Measurements from ENCODE around the gene PROX2.

Gene PROX2

GRCh38 chr14:74875204-74875603 lies 741 bp downstream of the PROX2 start:
- ATAC-seq (ENCODE audit: low read depth) (no peak), DNase-seq (ENCODE audit: low spot score in 2 of 2) (no peak)
- Mint-ChIP-seq H3K4me3 (peak overlapping the region; percentile 14), H3K36me3 (no peaks in the 10 kb centered on the region), H3K27me3 (no peaks in the 10 kb centered on the region), H3K9me3 (no peaks in the 10 kb centered on the region), H3K4me1 (peaks cover 21% of the 10 kb centered on the region), H3K27ac (no peak overlapping the region)

GRCh38 chr14:74871819-74872218 lies 4.1 kb downstream of the PROX2 start:
- peaks cover 19% of the 10 kb centered on the region for H3K4me1 Mint-ChIP-seq
- H3K27me3 Mint-ChIP-seq: no peaks in the 10 kb centered on the region
- no peaks in the 10 kb centered on the region for H3K36me3 Mint-ChIP-seq
- no peak overlapping the region for H3K27ac Mint-ChIP-seq
- DNase-seq (ENCODE audit: low spot score in 2 of 2) (no peak), ATAC-seq (ENCODE audit: low read depth) (no peak)
- H3K4me3 Mint-ChIP-seq: no peak overlapping the region
- H3K9me3 Mint-ChIP-seq: no peaks in the 10 kb centered on the region

GRCh38 chr14:74868739-74869138 lies 7.2 kb downstream of the PROX2 start:
- H3K27ac Mint-ChIP-seq: no peak overlapping the region
- H3K27me3 Mint-ChIP-seq: no peaks in the 10 kb centered on the region
- DNase-seq (ENCODE audit: low spot score in 2 of 2): no peak
- no peaks in the 10 kb centered on the region for H3K36me3 Mint-ChIP-seq
- no peak overlapping the region for H3K4me3 Mint-ChIP-seq
- H3K9me3 Mint-ChIP-seq: no peaks in the 10 kb centered on the region
- ATAC-seq (ENCODE audit: low read depth): no peak
- peaks cover 6% of the 10 kb centered on the region for H3K4me1 Mint-ChIP-seq

- Mint-ChIP-seq H3K36me3 (no peaks in the 10 kb centered on the region), H3K4me1 (peaks cover 8% of the 10 kb centered on the region), H3K4me3 (no peak overlapping the region), H3K9me3 (no peaks in the 10 kb centered on the region), H3K27me3 (no peaks in the 10 kb centered on the region), H3K27ac (no peak overlapping the region)
- ATAC-seq (ENCODE audit: low read depth): no peak
- no peak for DNase-seq (ENCODE audit: low spot score in 2 of 2)
Measured at GRCh38 chr14:74867673-74868072, 8.3 kb downstream of the PROX2 start.

- Mint-ChIP-seq H3K27me3 (no peaks in the 10 kb centered on the region), H3K4me1 (peaks cover 8% of the 10 kb centered on the region), H3K36me3 (no peaks in the 10 kb centered on the region), H3K9me3 (no peaks in the 10 kb centered on the region), H3K27ac (no peak overlapping the region), H3K4me3 (no peak overlapping the region)
- no peak for ATAC-seq (ENCODE audit: low read depth)
- no peak for DNase-seq (ENCODE audit: low spot score in 2 of 2)
Measured at GRCh38 chr14:74866708-74867389, 9.1 kb downstream of the PROX2 start.

- no peaks in the 10 kb centered on the region for H3K27me3 Mint-ChIP-seq
- H3K27ac Mint-ChIP-seq: no peak overlapping the region
- no peak for DNase-seq (ENCODE audit: low spot score in 2 of 2)
- no peak overlapping the region for H3K4me3 Mint-ChIP-seq
- peaks cover 8% of the 10 kb centered on the region for H3K4me1 Mint-ChIP-seq
- no peaks in the 10 kb centered on the region for H3K9me3 Mint-ChIP-seq
- no peak for ATAC-seq (ENCODE audit: low read depth)
- no peaks in the 10 kb centered on the region for H3K36me3 Mint-ChIP-seq
Measured at GRCh38 chr14:74865156-74865555, 10.8 kb downstream of the PROX2 start.

GRCh38 chr14:74864198-74864597 lies 11.7 kb downstream of the PROX2 start:
- no peak for ATAC-seq (ENCODE audit: low read depth)
- no peaks in the 10 kb centered on the region for H3K9me3 Mint-ChIP-seq
- H3K4me3 Mint-ChIP-seq: no peak overlapping the region
- DNase-seq (ENCODE audit: low spot score in 2 of 2): no peak
- H3K27me3 Mint-ChIP-seq: no peaks in the 10 kb centered on the region
- peaks cover 8% of the 10 kb centered on the region for H3K4me1 Mint-ChIP-seq
- no peak overlapping the region for H3K27ac Mint-ChIP-seq
- H3K36me3 Mint-ChIP-seq: no peaks in the 10 kb centered on the region

- Mint-ChIP-seq H3K4me3 (no peak overlapping the region), H3K27ac (no peak overlapping the region), H3K9me3 (no peaks in the 10 kb centered on the region), H3K27me3 (no peaks in the 10 kb centered on the region), H3K4me1 (peaks cover 8% of the 10 kb centered on the region), H3K36me3 (no peaks in the 10 kb centered on the region)
- ATAC-seq (ENCODE audit: low read depth) (no peak), DNase-seq (ENCODE audit: low spot score in 2 of 2) (no peak)
Measured at GRCh38 chr14:74863274-74863673, 12.7 kb downstream of the PROX2 start.

- H3K4me1 Mint-ChIP-seq: peaks cover 4% of the 10 kb centered on the region
- H3K36me3 Mint-ChIP-seq: no peaks in the 10 kb centered on the region
- no peak overlapping the region for H3K27ac Mint-ChIP-seq
- H3K9me3 Mint-ChIP-seq: no peaks in the 10 kb centered on the region
- H3K27me3 Mint-ChIP-seq: no peaks in the 10 kb centered on the region
- ATAC-seq (ENCODE audit: low read depth) (no peak), DNase-seq (ENCODE audit: low spot score in 2 of 2) (no peak)
- no peak overlapping the region for H3K4me3 Mint-ChIP-seq
Measured at GRCh38 chr14:74861734-74862090, 14.2 kb downstream of the PROX2 start.

GRCh38 chr14:74860899-74861733 lies 14.8 kb downstream of the PROX2 start:
- peak; percentile 89 to 93 for DNase-seq (ENCODE audit: low spot score in 2 of 2)
- ATAC-seq (ENCODE audit: low read depth): peak; percentile 75
- Mint-ChIP-seq H3K27me3 (no peaks in the 10 kb centered on the region), H3K9me3 (no peaks in the 10 kb centered on the region), H3K4me3 (no peak overlapping the region), H3K27ac (no peak overlapping the region), H3K36me3 (no peaks in the 10 kb centered on the region), H3K4me1 (peaks cover 4% of the 10 kb centered on the region)

- H3K27ac Mint-ChIP-seq: no peak overlapping the region
- ATAC-seq (ENCODE audit: low read depth): no peak
- peaks cover 9% of the 10 kb centered on the region for H3K4me1 Mint-ChIP-seq
- H3K36me3 Mint-ChIP-seq: no peaks in the 10 kb centered on the region
- no peak overlapping the region for H3K4me3 Mint-ChIP-seq
- H3K9me3 Mint-ChIP-seq: no peaks in the 10 kb centered on the region
- no peak for DNase-seq (ENCODE audit: low spot score in 2 of 2)
- H3K27me3 Mint-ChIP-seq: no peaks in the 10 kb centered on the region
Measured at GRCh38 chr14:74859757-74860552, 16.0 kb downstream of the PROX2 start.

GRCh38 chr14:74858022-74858421 lies 17.9 kb downstream of the PROX2 start:
- H3K27me3 Mint-ChIP-seq: no peaks in the 10 kb centered on the region
- no peaks in the 10 kb centered on the region for H3K36me3 Mint-ChIP-seq
- H3K4me3 Mint-ChIP-seq: no peak overlapping the region
- H3K9me3 Mint-ChIP-seq: no peaks in the 10 kb centered on the region
- DNase-seq (ENCODE audit: low spot score in 2 of 2) (no peak), ATAC-seq (ENCODE audit: low read depth) (no peak)
- no peak overlapping the region for H3K27ac Mint-ChIP-seq
- peaks cover 13% of the 10 kb centered on the region for H3K4me1 Mint-ChIP-seq

GRCh38 chr14:74856366-74856765 lies 19.6 kb downstream of the PROX2 start:
- H3K27ac Mint-ChIP-seq: no peak overlapping the region
- no peak overlapping the region for H3K4me3 Mint-ChIP-seq
- H3K36me3 Mint-ChIP-seq: no peaks in the 10 kb centered on the region
- H3K27me3 Mint-ChIP-seq: no peaks in the 10 kb centered on the region
- DNase-seq (ENCODE audit: low spot score in 2 of 2) (no peak), ATAC-seq (ENCODE audit: low read depth) (no peak)
- H3K4me1 Mint-ChIP-seq: peaks cover 14% of the 10 kb centered on the region
- H3K9me3 Mint-ChIP-seq: no peaks in the 10 kb centered on the region

GRCh38 chr14:74855945-74856344 lies 20.0 kb downstream of the PROX2 start:
- Mint-ChIP-seq H3K9me3 (no peaks in the 10 kb centered on the region), H3K4me3 (no peak overlapping the region), H3K27me3 (no peaks in the 10 kb centered on the region), H3K36me3 (no peaks in the 10 kb centered on the region), H3K4me1 (peaks cover 14% of the 10 kb centered on the region), H3K27ac (peak overlapping the region; percentile 25)
- no peak for DNase-seq (ENCODE audit: low spot score in 2 of 2)
- peak; percentile 84 for ATAC-seq (ENCODE audit: low read depth)

Data from memory B cell (primary cell).